Suprapubic skin (tissue), 4 donors: ENCODE measurements around the gene KIF22. TPM values are rescaled to one million over a fixed set of nuclear protein-coding genes. Genes with fewer than 3 reads are reported as not detected.

Source experiments
- DNase-seq, 2 donors: peaks; one replicate each; pipeline ENCODE4 v3.0.0-alpha.2; 2019; ENCODE audit warnings: low spot score in 2 of 2
- H3K27ac ChIP-seq: fragments of 200-600 bp; sonication (generic); one replicate; pipeline ENCODE4 v1.5.1; 2019
- H3K27me3 ChIP-seq: fragments of 200-600 bp; sonication (generic); one replicate; pipeline ENCODE4 v1.5.1; 2019
- H3K36me3 ChIP-seq: fragments of 200-600 bp; sonication (generic); one replicate; pipeline ENCODE4 v1.5.1; 2019
- H3K4me1 ChIP-seq: fragments of 200-600 bp; sonication (generic); one replicate; pipeline ENCODE4 v1.5.1; 2019
- H3K4me3 ChIP-seq: fragments of 200-600 bp; sonication (generic); one replicate; pipeline ENCODE4 v1.5.1; 2019; ENCODE audit warnings: mild to moderate bottlenecking
- H3K9me3 ChIP-seq: fragments of 200-600 bp; sonication (generic); one replicate; pipeline ENCODE4 v1.5.1; 2019
- EP300 ChIP-seq: sonication (generic); formaldehyde crosslinking; IDR thresholded peaks from one replicate; pipeline ENCODE4 v1.6.1; 2017; ENCODE audit warnings: antibody characterized with exemption
- POLR2A ChIP-seq, 2 donors: fragments of 450-650 bp; IDR thresholded peaks; one replicate each; pipeline ENCODE4 v1.6.1; 2017; ENCODE audit warnings: antibody characterized with exemption in 2 of 2, mild to moderate bottlenecking in 2 of 2, moderate library complexity in 2 of 2
- POLR2AphosphoS5 ChIP-seq, 3 donors: sonication (generic); formaldehyde crosslinking; IDR thresholded peaks; one replicate each; pipeline ENCODE4 v1.6.1; 2017; ENCODE audit warnings: antibody characterized with exemption in 3 of 3
- WGBS: methylation state at CpG from one replicate; pipeline ENCODE4 v1.1.5; 2018; 5-methylcytosine and 5-hydroxymethylcytosine counted together
- total RNA-seq, 4 donors: library from RNA; depleted of rRNA; stranded (reverse); fragments of >200 nt; gene quantifications; one replicate each; pipeline ENCODE4 v1.1.0, GENCODE V29; 2016
- TF ChIP-seq, protein P1 (sequence below), 2 donors: fragments of 200-600 bp in 1 of 2; fragments of 450-650 bp in 1 of 2; sonication (generic) in 1 of 2; IDR thresholded peaks; one replicate each; pipeline ENCODE4 v1.5.1; 2016 to 2019; ENCODE audit warnings: antibody characterized with exemption in 2 of 2, mild to moderate bottlenecking in 1 of 2, moderate library complexity in 1 of 2

The KIF22 gene
- total RNA-seq, 4 donors from 2014 or later = 42.8 to 65.7 (median 55.1) TPM

- Histone ChIP-seq H3K27ac (no peak overlapping the region), H3K27me3 (no peaks in the 10 kb centered on the region), H3K9me3 (no peaks in the 10 kb centered on the region), H3K36me3 (peaks cover 16% of the 10 kb centered on the region), H3K4me3 (no peak overlapping the region), H3K4me1 (peaks cover 81% of the 10 kb centered on the region)
- WGBS = 86% methylated on average over 19 of the region's 24 CpGs
- DNase-seq = no peak
- TF ChIP-seq POLR2AphosphoS5 (IDR thresholded peaks at IDR 0.05) (no peak), POLR2A (IDR thresholded peaks at IDR 0.05) (no peak), EP300 (no peak)
- TF ChIP-seq, protein P1, sequence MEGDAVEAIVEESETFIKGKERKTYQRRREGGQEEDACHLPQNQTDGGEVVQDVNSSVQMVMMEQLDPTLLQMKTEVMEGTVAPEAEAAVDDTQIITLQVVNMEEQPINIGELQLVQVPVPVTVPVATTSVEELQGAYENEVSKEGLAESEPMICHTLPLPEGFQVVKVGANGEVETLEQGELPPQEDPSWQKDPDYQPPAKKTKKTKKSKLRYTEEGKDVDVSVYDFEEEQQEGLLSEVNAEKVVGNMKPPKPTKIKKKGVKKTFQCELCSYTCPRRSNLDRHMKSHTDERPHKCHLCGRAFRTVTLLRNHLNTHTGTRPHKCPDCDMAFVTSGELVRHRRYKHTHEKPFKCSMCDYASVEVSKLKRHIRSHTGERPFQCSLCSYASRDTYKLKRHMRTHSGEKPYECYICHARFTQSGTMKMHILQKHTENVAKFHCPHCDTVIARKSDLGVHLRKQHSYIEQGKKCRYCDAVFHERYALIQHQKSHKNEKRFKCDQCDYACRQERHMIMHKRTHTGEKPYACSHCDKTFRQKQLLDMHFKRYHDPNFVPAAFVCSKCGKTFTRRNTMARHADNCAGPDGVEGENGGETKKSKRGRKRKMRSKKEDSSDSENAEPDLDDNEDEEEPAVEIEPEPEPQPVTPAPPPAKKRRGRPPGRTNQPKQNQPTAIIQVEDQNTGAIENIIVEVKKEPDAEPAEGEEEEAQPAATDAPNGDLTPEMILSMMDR (IDR thresholded peaks at IDR 0.05) = no peak
Observed at GRCh38 chr16:29813644-29814562, 23.4 kb downstream of the KIF22 start.

DNA sequence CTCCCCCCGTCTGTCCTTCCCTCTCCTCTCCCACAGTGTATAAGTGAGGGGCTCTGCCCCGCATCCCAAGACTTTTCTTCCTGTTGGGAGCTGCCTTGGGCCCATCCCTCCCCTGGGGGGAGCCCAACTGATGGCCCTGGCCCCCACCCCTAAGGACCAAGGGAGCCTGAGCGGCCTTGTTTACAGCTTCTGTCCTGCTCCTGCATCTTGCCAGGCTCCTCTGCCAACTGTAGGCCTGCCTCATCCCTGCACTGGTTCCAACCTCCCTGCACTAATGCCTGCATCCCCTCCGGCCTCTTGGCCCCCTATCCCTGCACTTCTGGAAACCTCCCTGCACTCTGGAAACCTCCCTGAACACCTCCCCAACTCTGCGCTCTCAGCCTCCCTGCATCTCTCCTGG lies 24.0 kb downstream of the KIF22 start:
- Histone ChIP-seq H3K27ac (no peak overlapping the region), H3K27me3 (no peaks in the 10 kb centered on the region), H3K36me3 (peaks cover 18% of the 10 kb centered on the region), H3K4me1 (peaks cover 81% of the 10 kb centered on the region), H3K4me3 (no peak overlapping the region), H3K9me3 (no peaks in the 10 kb centered on the region)
- TF ChIP-seq POLR2A (IDR thresholded peaks at IDR 0.05) (no peak), POLR2AphosphoS5 (IDR thresholded peaks at IDR 0.05) (no peak), EP300 (no peak)
- TF ChIP-seq, protein P1 (IDR thresholded peaks at IDR 0.05) = no peak
- DNase-seq = no peak
- 93% methylated on average over 5 of the region's 5 CpGs for WGBS

DNA sequence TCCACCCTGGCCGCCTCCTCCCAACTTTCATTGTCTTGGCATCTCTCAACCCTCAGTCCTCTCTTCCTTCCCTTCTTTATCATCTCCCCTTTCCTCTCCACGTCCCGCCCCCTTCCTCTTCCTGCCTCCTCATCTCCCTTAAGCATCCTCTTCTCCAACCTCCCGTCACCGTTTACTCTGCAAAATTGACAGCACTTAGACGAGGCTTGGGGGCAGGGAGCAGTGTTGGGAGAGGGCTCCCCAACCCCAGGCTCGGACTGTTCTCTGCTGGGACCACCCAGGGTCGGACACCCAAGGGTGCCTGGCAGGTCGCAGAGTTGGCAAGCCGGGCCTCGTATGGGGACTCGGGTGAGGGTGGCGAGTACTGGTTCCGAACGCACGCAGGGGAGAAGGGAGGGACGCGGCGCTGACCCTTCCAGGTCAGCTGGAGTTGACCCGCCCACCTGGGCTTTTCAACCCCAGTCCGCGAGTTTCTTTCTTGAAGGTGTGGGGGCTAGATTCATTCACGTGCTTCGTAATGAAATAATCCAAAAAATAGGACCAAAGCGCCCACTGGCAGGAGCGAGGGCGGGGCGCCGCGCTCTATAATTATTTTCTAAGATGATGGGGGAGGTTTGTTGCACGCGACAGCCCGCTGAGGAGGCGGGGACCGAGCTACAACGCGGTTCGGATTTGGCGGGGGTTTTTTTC lies 24.6 kb downstream of the KIF22 start:
- peaks cover 81% of the 10 kb centered on the region for H3K4me1 ChIP-seq

GRCh38 chr16:29815793-29816693 lies 25.5 kb downstream of the KIF22 start, which contains the start of gene PAGR1:
Gene PAGR1, plus strand, starts transcription at chr16:29816152. Its CDS starts 374 bp downstream, at chr16:29816526.
- peaks cover 12% of the 10 kb centered on the region for H3K36me3 ChIP-seq
- no peaks in the 10 kb centered on the region for H3K9me3 ChIP-seq
- peaks cover 76% of the 10 kb centered on the region for H3K4me1 ChIP-seq
- H3K4me3 ChIP-seq = peak within 1 kb of the TSS; percentile 76
- DNase-seq = peak; percentile 98 to 99
- peak within 1 kb of the TSS; percentile 80 for H3K27ac ChIP-seq
- no peaks in the 10 kb centered on the region for H3K27me3 ChIP-seq
- WGBS = under 1% methylated on average over 33 of the region's 70 CpGs
- TF ChIP-seq, protein P1 (IDR thresholded peaks at IDR 0.05) = peak; percentile 79 to 88
- TF ChIP-seq POLR2A (IDR thresholded peaks at IDR 0.05) (no peak), EP300 (no peak), POLR2AphosphoS5 (IDR thresholded peaks at IDR 0.05) (peak; percentile 35 to 88 (median 75))

More for the DNA sequence above, 24.6 kb downstream of the KIF22 start:
- Histone ChIP-seq H3K4me3 (peak overlapping the region; percentile 76), H3K27me3 (no peaks in the 10 kb centered on the region), H3K36me3 (peaks cover 14% of the 10 kb centered on the region), H3K9me3 (no peaks in the 10 kb centered on the region), H3K27ac (peak overlapping the region; percentile 57)
- 3% methylated on average over 37 of the region's 39 CpGs for WGBS
- peak in 1 of 2 donors; percentile 83 for DNase-seq
- TF ChIP-seq, protein P1 (IDR thresholded peaks at IDR 0.05) = no peak
- TF ChIP-seq POLR2AphosphoS5 (IDR thresholded peaks at IDR 0.05) (no peak), POLR2A (IDR thresholded peaks at IDR 0.05) (no peak), EP300 (no peak)
